GOT3 (cell line): ENCODE measurements around the gene ARHGAP27.

Source experiments
- DNase-seq: peaks from one replicate; lab custom pipeline; 2025; ENCODE audit warnings: mixed read lengths; lab: John Stamatoyannopoulos, UW

ARHGAP27 gene

GRCh38 chr17:45430006-45430737 is 2.5 kb downstream of the ARHGAP27 start:
- DNase-seq: no peak

- no peak for DNase-seq
Observed at GRCh38 chr17:45429339-45430005, 3.2 kb downstream of the ARHGAP27 start.

GRCh38 chr17:45428931-45429338 is 3.7 kb downstream of the ARHGAP27 start:
- DNase-seq: no peak

DNA sequence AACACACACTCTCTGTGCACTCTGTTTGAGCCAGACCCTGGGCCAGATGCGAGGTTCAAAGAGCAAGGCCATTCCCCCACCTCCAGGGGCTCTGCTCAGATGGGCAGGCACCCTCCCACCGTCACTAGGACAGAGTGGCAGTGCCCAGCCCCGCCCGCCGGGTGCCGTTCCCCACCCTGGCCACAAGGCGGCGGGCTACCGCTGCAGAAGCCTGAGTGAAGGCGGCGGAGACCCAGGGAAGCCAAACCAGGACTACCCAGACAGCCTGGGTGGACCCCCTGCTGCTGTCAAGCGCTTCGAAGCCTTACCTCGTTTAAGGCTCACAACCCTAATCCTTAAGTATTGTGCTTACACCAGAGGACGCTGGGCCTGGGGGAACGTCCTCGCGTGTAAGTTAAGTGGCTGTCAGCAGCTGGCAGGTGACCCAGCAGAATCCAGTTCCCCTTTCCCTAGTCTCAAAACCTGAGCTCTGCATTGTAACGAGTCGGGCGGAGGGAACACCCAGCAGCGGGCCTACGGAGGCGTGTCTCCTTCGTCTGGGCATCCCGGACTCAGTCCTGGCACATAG is 4.5 kb downstream of the ARHGAP27 start:
- no peak for DNase-seq

DNA sequence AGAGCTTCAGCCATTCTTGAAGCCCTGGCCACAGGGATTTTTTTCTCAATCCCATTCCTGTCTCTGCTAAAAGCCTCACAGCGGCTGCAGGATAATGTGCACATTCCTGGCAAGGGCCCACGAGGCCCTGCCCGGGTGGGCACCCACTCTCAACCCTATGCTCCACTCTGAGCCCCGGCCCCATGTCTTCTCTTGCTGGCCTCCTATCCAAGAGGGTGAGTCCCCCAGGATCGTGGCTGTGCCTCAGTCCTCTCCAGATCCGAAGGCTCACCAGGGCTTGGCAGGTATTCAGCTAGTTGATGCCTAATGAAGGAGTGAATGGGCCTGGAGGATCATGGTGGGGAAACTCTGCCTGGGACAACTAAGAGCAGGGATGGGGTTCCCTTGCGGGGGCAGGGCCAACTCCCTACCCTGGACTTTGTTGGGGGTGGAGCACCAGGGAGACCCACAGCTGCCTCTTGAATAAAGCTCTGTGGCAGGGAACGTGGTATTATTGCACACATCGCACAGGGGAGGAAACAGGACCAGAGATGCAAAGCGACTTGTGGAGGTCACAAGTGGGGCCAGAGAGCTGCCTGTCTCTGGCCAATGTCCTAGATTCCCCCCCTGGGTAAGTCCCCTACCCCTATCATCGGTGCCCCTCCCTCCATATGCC is 5.4 kb downstream of the ARHGAP27 start:
- DNase-seq: no peak

DNA sequence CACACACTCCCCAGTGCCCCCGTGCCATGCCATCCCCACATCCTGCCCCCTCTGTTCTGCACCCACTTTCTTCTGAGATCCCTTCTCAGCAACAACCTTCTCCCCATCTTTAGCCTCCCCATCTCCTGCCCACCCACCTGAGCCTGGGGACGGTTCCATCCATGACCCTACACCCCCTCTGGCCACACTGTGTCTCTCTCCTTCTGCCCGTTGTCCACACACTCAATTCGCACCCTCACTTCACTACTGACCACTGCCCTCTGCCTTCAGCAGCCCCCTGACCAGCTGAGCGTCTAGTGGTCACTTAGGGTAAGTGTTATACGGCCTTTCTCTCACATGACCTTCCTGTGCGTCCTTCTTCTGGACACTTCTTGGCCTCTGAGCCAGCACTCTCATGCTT is 6.1 kb downstream of the ARHGAP27 start:
- no peak for DNase-seq

DNA sequence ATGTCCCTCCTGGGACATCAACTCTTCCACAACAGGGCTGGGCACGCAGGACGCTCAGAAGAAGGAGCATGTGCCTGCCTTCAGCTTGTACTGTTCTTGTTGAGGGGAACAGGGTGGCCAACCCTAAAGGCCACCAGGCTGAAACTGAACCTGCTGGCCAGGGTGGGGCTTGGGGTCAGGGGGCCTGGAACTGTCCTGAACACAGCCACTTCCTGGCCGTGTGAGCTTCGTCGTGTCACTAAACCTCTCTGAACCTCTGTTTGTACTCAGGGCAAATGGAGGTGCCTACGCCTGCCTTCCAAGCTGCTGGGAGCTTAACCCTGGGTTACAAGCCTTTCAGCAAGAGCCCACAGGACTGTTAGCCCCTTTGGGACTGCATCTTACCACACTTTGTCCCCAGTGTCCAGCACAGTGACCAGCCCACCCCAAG is 6.7 kb downstream of the ARHGAP27 start:
- DNase-seq: no peak

DNA sequence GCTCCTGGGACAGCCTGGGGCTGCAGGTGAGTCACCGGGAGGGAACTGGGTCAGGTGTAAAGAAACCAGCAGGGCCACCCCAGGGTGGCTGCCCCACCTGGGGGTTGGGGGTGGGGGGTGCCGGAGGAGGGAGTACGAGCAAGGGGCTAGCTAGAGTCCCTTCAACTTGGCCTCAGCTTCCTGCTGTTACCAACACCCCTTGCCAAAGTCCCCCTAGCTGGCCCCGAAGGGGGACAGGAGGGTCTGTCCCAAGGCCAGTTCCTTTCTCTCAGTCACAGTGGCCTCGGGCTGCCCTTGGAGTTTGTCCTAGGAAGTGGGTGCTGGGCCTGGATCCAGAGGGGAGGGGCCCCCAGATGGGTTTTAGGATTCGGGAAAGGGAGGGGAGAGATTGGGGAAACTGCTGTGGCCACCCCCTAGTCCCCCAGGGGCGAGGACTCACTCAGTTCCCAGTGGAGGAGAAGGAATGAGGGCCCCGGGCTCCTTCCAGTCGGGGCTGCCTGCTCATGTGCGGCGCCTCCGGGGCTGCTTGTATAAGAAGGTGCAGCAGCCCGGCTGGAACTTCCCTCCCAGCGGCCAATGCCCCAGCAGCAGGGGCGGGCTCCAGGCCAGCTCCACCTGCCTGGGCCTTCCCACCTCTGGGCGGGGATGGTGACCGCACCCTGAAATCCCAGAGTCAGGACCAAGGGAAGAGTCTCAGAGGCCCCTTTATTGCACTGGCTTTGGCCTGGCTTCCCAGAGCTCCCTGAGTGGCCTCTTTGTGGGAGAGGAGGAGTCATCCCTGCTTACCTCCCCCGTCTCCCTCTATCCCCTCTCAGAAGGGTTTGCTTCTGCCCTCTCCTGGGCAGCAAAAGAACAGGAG is 7.3 kb downstream of the ARHGAP27 start:
- no peak for DNase-seq

DNA sequence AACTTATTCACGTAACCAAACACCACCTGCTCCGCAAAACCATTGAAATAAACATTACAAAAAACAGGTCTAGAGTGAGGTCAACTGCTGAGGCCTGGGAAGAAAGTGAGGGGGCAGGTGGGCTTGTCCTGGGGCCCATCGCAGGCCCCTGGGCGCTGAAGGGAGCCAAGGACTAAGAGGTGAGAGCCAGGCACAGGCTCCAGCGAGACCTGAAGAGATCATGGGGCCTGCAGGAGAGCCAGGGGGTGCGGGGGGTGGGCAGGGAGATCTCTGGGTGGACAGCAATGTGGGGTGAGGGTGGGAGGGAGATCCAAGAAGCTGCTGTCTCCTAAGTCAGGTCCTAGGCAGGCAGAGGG is 7.9 kb downstream of the ARHGAP27 start:
- DNase-seq: no peak

GRCh38 chr17:45423975-45424335 is 8.7 kb downstream of the ARHGAP27 start:
- DNase-seq: no peak

- DNase-seq: no peak
Observed at GRCh38 chr17:45423304-45423974, 9.2 kb downstream of the ARHGAP27 start.

DNA sequence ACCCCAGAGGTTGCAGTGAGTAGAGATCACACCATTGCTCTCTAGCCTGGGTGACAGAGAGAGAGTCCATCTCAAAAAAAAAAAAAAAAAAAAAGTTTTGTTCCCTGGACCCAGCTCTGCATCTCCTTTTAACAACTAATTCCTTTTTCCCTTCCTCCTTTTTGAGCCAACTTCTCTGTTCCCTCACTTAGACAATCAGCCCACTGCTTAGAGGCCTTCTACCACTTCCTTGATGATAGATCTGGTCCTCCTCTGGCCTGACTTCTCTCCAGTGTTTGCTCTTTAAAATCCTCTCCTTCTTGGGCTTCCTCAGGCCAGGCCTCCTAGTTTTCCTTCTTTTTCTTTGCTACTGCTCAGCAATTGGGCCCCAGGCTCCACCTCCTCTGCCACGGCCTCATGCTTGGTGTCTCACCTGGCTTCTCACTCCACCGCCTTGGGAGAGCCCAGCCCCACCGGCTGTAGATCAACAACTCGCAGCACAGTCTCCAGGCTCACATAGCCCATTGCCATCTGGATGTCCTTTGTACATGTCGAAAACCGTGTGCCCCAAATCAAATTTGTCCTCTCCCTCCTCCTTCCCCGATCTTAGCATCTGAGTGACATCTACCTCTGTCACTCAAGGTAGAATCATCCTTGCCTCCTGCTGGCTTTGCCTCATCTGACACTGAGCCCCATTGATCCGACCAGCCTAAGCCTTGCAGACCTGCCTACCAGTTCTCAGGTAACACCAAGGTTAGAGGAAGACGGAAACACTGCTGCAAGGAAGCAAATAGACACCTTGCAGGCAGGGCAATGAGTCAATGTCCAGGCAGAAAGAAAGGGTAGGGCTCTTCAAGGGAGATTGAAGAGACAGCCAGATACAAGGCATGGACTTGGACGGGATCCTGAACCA is 17.4 kb downstream of the ARHGAP27 start:
- DNase-seq: no peak

DNA sequence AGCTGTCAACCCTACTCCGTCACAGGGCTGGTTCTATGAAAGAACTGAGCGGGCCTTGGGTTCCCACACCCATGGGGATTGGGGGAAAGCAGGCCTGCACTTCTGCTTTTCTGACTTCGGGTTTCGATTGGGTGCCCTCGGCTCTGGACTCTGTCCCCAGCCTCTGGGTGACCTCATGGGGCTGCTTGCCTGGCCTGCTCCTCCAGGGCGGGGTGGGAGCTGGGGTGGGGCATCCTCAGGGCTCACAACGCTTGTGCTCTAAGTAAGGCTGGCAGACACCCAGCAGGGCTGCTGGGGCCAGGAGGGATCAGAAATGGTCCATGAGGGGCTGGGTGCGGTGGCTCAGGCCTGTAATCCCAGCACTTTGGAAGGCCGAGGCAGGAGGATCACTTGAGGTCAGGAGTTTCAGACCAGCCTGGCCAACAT is 19.2 kb downstream of the ARHGAP27 start:
- no peak for DNase-seq

DNA sequence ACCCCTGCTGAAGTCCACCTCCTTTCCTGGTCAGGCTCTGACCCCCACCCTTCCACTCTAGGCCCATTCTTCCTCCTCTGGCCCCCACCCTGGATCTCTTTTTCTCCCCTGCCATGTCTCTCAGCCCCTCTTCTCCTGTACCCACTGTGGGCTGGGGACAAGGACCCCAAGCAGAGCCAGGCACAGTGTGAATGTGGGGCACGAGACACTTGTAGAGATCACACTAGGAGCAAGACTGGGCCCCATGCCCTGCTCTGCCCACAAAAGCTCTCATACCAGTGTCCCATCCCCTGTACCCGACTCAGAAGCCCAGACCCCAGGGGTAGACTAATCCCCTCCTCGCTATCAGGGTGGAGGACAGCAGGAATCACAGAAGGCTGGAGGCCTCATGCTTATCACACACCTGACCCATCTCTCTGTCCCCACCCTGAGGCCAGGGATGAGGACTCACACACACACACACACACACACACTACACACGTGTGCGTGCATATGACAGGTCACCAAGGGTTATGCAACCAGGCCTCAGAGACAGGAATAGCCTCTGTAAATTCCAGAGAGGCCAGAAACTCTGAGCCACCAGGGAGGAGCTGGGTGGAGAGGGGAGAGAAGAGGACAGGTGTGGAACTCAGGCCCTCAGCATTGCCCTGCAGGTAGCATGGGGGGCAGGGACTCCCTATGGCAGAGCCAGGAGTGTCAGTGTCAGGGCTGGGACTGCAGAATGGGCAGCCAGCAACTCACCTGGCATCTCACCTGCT is 21.1 kb downstream of the ARHGAP27 start:
- no peak for DNase-seq

GRCh38 chr17:45410144-45411091 is 22.3 kb downstream of the ARHGAP27 start:
- no peak for DNase-seq

DNA sequence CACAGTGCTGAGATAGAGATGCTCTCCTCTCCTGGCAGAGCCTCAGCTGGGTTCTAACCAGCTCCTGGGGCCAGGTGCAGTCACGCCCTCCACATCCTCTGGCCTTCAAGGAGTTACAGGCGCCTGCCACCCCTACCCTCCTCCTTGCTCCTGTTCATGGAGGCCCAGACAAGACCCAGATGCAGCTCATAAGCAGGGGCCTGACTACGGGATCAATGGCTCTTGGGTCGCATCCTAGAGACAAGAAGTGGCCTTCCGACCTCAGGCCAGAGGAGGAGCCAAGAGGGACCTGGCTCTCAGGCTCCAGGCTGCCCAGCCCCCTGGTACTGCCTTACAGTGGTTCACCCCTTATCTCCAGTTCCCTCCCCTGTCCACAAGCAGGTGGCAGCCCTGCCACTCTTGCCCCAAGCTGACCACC is 23.0 kb downstream of the ARHGAP27 start:
- DNase-seq: no peak

DNA sequence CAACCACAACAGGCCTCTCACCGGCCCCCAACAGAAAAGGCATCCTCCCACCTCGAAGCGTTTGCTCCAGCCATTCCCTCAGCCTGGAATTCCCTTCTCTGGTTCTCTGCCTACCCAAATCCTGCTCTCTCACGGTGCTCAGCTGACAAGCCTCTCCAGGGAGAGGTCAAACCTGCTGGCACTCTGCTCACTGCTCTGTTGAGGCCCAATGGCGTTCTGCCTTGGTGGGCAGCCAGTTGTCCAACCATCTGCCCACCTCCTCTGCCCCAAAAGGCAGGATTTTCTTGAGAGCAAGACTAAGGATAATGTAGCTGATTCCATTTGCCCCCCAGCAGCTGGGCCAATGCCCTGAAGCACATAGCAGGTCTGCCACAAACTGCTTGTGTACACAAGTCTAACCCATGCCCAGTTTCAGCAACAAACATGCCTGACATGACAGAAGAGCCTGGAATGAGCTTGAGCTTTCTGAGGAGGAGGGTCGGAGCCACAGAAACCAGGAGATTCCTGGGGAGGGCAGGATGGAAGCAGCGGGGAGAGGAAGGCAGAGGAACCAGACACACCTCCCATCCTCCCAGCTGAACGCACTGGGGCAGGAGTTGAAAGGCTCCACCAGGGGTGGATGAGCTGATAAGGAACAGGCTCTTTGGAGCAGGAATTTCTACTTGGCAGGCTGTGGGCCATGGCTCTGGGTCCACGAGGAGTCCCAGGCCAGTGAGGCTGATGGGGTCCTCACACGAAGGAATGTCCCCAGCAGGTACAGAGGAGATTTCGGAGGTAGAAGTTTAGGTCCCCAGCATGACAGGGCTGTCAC is 23.9 kb downstream of the ARHGAP27 start:
- no peak for DNase-seq

DNA sequence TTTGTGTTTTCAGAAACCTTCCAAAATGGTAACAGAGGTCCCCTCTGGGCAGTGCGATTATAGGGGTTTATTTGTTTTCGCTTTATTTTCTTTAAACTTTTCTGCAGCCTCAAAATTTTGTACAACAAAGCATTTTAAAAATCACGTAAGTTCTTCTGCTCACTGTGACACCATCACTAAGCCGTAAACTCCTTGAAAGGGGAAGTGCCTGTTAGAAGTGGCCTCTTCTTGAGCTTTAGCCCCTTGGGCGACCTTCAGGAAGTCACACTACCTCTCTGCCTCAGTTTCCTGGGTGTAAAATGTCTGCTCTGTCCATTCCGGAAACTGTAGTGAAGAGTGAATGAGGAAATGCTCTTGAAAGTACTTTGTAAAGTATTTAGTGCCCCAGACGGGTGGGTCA is 26.6 kb downstream of the ARHGAP27 start:
- no peak for DNase-seq
